Choroid plexus epithelial cell (primary cell): Measurements from ENCODE around the gene NLRP5.

ENCODE experiments used
- DNase-seq: peaks from one replicate; pipeline ENCODE4 v3.0.0-alpha.2; 2010; ENCODE audit warnings: low read depth
- H3K4me3 ChIP-seq: 2 replicates; pipeline ENCODE4 v1.5.1; 2011; ENCODE audit warnings: low read depth, mild to moderate bottlenecking, control low read depth, low read length, moderate library complexity
- CTCF ChIP-seq: conservative IDR thresholded peaks from 2 replicates; pipeline ENCODE4 v1.5.1; 2011; ENCODE audit warnings: low read depth, mild to moderate bottlenecking, control low read depth, inconsistent platforms, low read length, moderate library complexity

NLRP5 gene

GRCh38 chr19:56098731-56099568 is 112.4 kb downstream of the NLRP5 start:
- no peak for TF ChIP-seq CTCF
- H3K4me3 ChIP-seq, result no peak overlapping the region
- DNase-seq, result no peak

GRCh38 chr19:56099638-56100539 is 113.3 kb downstream of the NLRP5 start:
- DNase-seq, result no peak
- no peak overlapping the region for H3K4me3 ChIP-seq
- no peak for TF ChIP-seq CTCF

GRCh38 chr19:56101095-56101494 is 114.5 kb downstream of the NLRP5 start:
- DNase-seq, result no peak
- TF ChIP-seq CTCF, result no peak
- no peak overlapping the region for H3K4me3 ChIP-seq

GRCh38 chr19:56101746-56102535 is 115.4 kb downstream of the NLRP5 start:
- H3K4me3 ChIP-seq, result no peak overlapping the region
- no peak for DNase-seq
- no peak for TF ChIP-seq CTCF

- no peak overlapping the region for H3K4me3 ChIP-seq
- no peak for TF ChIP-seq CTCF
- no peak for DNase-seq
These were observed 116.5 kb downstream of the NLRP5 start for GRCh38 chr19:56103027-56103614.

GRCh38 chr19:56104423-56104822 is 117.8 kb downstream of the NLRP5 start:
- TF ChIP-seq CTCF, result no peak
- H3K4me3 ChIP-seq, result no peak overlapping the region
- DNase-seq, result no peak
